HepG2 (cell line): Measurements from ENCODE around the gene GPN1. TPM values are rescaled to one million over a fixed set of nuclear protein-coding genes. Genes with fewer than 3 reads are reported as not detected.

Experiments
- CBX5 ChIP-seq: sonication (generic); formaldehyde crosslinking; IDR thresholded peaks from 2 replicates; pipeline ENCODE4 v1.4.0; 2020; ENCODE audit warnings: missing genetic modification reagents, borderline replicate concordance
- DBP ChIP-seq: sonication (generic); formaldehyde crosslinking; IDR thresholded peaks from 2 replicates; pipeline ENCODE4 v1.4.0; 2020; ENCODE audit warnings: missing genetic modification reagents; ENCODE audit errors: not compliant biosample characterization
- HNF4G ChIP-seq, 2 experiments: sonication (generic) in 1 of 2; formaldehyde crosslinking in 1 of 2; IDR thresholded peaks; 2 replicates each; pipeline versions ENCODE4 v1.4.0 to v1.6.1; 2011 to 2020; ENCODE audit warnings: borderline replicate concordance in 2 of 2, low read depth in 2 of 2, mild to moderate bottlenecking in 2 of 2, low read length in 1 of 2, missing genetic modification reagents in 1 of 2, moderate library complexity in 1 of 2
- JARID2 ChIP-seq: sonication (generic); formaldehyde crosslinking; IDR thresholded peaks from 2 replicates; pipeline ENCODE4 v1.8.1; 2023; ENCODE audit warnings: missing genetic modification reagents, inconsistent platforms; ENCODE audit not compliant: insufficient replicate concordance
- KLF16 ChIP-seq, 2 experiments: sonication (generic) in 1 of 2; formaldehyde crosslinking in 1 of 2; IDR thresholded peaks; 2 replicates each; pipeline versions ENCODE4 v1.6.1 to v1.8.0; 2016 to 2023; ENCODE audit warnings: missing genetic modification reagents in 2 of 2, missing compliant biosample characterization in 1 of 2
- PLSCR1 ChIP-seq: sonication (generic); formaldehyde crosslinking; IDR thresholded peaks from 2 replicates; pipeline ENCODE4 v1.5.0; 2020; ENCODE audit warnings: missing genetic modification reagents, mild to moderate bottlenecking, borderline replicate concordance
- RBM39 ChIP-seq: fragments of 200-400 bp; formaldehyde crosslinking; IDR thresholded peaks from one replicate; pipeline ENCODE4 v1.6.1; 2018; ENCODE audit warnings: antibody characterized with exemption, mild to moderate bottlenecking, low read depth, low read length; ENCODE audit not compliant: poor library complexity, severe bottlenecking
- SAP130 ChIP-seq: IDR thresholded peaks from 2 replicates; pipeline ENCODE4 v1.6.1; 2016; ENCODE audit warnings: low read depth
- ZNF274 ChIP-seq: sonication (generic); formaldehyde crosslinking; IDR thresholded peaks from 2 replicates; pipeline ENCODE4 v1.5.1; 2020; ENCODE audit warnings: mild to moderate bottlenecking, missing genetic modification reagents
- ZNF383 ChIP-seq: sonication (generic); formaldehyde crosslinking; IDR thresholded peaks from 2 replicates; pipeline ENCODE4 v1.4.0; 2020; ENCODE audit warnings: missing genetic modification reagents, mild to moderate bottlenecking, borderline replicate concordance
- ZNF513 ChIP-seq: sonication (generic); formaldehyde crosslinking; conservative IDR thresholded peaks from 2 replicates; pipeline ENCODE4 v1.5.0; 2020; ENCODE audit warnings: missing genetic modification reagents
- ZNF605 ChIP-seq: sonication (generic); formaldehyde crosslinking; IDR thresholded peaks from 2 replicates; pipeline ENCODE4 v1.8.0; 2022; ENCODE audit warnings: mild to moderate bottlenecking, missing genetic modification reagents
- ZNF879 ChIP-seq: sonication (generic); formaldehyde crosslinking; IDR thresholded peaks from 2 replicates; pipeline ENCODE4 v1.8.1; 2023; ENCODE audit warnings: missing genetic modification reagents
- ZSCAN29 ChIP-seq: sonication (generic); formaldehyde crosslinking; conservative IDR thresholded peaks from 2 replicates; pipeline ENCODE4 v1.4.0; 2020; ENCODE audit warnings: mild to moderate bottlenecking, missing genetic modification reagents
- polyA plus RNA-seq, 8 experiments: library from polyadenylated mRNA; depleted of rRNA in 3 of 8; stranded (reverse) in 7 of 8; unstranded in 1 of 8; fragments of >200 nt; fragmentation: Illumina TruSeq in 4 of 8; extraction: Trizol in 4 of 8; gene quantifications; 2 replicates each; pipeline versions ENCODE4 v1.2.1 to v1.2.3, GENCODE V29; 2011 to 2016; ENCODE audit warnings: low read depth in 4 of 8, missing spikeins in 1 of 8, mixed read lengths in 1 of 8; ENCODE audit not compliant: insufficient read depth in 1 of 8
- total RNA-seq, 5 experiments: library from RNA; depleted of rRNA; stranded (reverse); fragments of >200 nt; fragmentation: Illumina TruSeq; extraction: Trizol; gene quantifications; 2 replicates each; pipeline ENCODE4 v1.2.3, GENCODE V29; 2016; ENCODE audit warnings: low read depth in 1 of 5
- TF ChIP-seq, protein P1 (sequence below): sonication (generic); formaldehyde crosslinking; IDR thresholded peaks from 2 replicates; pipeline ENCODE4 v1.5.0; 2020; ENCODE audit warnings: mild to moderate bottlenecking, missing genetic modification reagents, borderline replicate concordance

The GPN1 gene
- total and polyA plus RNA-seq, 2 of the 13 experiments (the other 11 are each of a cell fraction or from before 2014, with no cell fraction given): 54.5 to 62.7 TPM

DNA sequence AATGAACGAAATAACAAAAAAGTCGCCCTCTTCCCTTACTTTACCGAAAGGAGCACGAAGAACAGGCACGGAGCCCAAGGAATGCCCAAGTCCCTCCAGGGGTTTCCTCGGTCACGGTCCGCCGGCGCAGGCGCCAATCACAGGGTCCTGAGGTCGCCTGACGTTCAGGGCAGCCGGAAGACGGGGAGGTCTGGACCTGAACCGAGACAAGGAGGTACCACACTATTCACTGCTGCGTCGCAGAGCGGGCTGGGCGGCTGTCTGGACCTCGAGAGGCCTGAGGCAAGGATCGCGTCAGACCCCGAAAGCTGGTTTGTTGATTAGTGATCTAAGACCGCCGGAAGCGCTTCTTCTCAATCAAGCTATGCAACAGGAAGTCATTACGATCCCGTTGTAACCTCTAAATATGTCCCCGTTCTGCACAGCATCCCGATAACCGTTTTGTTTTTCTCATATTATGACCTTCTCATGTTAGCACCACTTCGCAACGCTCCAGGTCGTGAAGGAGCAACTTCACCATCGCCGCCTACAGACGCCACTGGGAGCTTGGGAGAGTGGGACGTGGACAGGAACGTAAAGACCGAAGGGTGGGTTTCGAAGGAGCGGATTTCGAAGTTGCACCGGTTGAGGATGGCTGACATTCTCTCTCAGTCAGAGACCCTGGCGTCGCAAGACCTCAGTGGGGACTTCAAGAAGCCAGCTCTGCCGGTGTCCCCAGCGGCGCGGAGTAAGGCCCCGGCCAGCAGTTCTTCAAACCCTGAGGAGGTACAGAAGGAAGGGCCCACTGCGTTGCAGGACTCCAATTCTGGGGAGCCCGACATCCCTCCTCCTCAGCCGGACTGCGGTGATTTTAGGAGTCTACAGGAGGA lies 34.7 kb downstream of the GPN1 start, which contains the start of the genes SLC4A1AP and SUPT7L (continued):
- TF ChIP-seq, protein P1, sequence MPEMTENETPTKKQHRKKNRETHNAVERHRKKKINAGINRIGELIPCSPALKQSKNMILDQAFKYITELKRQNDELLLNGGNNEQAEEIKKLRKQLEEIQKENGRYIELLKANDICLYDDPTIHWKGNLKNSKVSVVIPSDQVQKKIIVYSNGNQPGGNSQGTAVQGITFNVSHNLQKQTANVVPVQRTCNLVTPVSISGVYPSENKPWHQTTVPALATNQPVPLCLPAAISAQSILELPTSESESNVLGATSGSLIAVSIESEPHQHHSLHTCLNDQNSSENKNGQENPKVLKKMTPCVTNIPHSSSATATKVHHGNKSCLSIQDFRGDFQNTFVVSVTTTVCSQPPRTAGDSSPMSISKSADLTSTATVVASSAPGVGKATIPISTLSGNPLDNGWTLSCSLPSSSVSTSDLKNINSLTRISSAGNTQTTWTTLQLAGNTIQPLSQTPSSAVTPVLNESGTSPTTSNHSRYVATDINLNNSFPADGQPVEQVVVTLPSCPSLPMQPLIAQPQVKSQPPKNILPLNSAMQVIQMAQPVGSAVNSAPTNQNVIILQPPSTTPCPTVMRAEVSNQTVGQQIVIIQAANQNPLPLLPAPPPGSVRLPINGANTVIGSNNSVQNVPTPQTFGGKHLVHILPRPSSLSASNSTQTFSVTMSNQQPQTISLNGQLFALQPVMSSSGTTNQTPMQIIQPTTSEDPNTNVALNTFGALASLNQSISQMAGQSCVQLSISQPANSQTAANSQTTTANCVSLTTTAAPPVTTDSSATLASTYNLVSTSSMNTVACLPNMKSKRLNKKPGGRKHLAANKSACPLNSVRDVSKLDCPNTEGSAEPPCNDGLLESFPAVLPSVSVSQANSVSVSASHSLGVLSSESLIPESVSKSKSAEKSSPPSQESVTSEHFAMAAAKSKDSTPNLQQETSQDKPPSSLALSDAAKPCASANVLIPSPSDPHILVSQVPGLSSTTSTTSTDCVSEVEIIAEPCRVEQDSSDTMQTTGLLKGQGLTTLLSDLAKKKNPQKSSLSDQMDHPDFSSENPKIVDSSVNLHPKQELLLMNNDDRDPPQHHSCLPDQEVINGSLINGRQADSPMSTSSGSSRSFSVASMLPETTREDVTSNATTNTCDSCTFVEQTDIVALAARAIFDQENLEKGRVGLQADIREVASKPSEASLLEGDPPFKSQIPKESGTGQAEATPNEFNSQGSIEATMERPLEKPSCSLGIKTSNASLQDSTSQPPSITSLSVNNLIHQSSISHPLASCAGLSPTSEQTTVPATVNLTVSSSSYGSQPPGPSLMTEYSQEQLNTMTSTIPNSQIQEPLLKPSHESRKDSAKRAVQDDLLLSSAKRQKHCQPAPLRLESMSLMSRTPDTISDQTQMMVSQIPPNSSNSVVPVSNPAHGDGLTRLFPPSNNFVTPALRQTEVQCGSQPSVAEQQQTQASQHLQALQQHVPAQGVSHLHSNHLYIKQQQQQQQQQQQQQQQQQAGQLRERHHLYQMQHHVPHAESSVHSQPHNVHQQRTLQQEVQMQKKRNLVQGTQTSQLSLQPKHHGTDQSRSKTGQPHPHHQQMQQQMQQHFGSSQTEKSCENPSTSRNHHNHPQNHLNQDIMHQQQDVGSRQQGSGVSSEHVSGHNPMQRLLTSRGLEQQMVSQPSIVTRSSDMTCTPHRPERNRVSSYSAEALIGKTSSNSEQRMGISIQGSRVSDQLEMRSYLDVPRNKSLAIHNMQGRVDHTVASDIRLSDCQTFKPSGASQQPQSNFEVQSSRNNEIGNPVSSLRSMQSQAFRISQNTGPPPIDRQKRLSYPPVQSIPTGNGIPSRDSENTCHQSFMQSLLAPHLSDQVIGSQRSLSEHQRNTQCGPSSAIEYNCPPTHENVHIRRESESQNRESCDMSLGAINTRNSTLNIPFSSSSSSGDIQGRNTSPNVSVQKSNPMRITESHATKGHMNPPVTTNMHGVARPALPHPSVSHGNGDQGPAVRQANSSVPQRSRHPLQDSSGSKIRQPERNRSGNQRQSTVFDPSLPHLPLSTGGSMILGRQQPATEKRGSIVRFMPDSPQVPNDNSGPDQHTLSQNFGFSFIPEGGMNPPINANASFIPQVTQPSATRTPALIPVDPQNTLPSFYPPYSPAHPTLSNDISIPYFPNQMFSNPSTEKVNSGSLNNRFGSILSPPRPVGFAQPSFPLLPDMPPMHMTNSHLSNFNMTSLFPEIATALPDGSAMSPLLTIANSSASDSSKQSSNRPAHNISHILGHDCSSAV (CRISPR knock-in tag): no peak
- TF ChIP-seq ZNF513 (CRISPR knock-in tag): no peak
- TF ChIP-seq ZSCAN29 (CRISPR knock-in tag): peak; percentile 59; the same call in 1 of the 2 replicates
- TF ChIP-seq JARID2 (CRISPR knock-in tag): peak; percentile 43
- no peak for TF ChIP-seq ZNF383
- TF ChIP-seq CBX5: peak; percentile 96
- peak in 1 of 2 experiments; percentile 94; a peak in 2 of 4 replicates for TF ChIP-seq KLF16 (CRISPR knock-in tag; IDR thresholded peaks at IDR 0.05)
- TF ChIP-seq PLSCR1 (CRISPR knock-in tag): no peak; the same call in 1 of the 2 replicates
- peak; percentile 90 for TF ChIP-seq ZNF274 (CRISPR knock-in tag)
- peak; percentile 12; the same call in 1 of the 2 replicates for TF ChIP-seq HNF4G (IDR thresholded peaks at IDR 0.05; ENCODE audit: borderline replicate concordance, low read depth, low read length)
- TF ChIP-seq HNF4G (CRISPR knock-in tag; IDR thresholded peaks at IDR 0.05; ENCODE audit: borderline replicate concordance, low read depth): 0 out of 2 replicates have a peak, but pooled peaks have one; percentile 56
- TF ChIP-seq ZNF605: peak; percentile 81
- peak; percentile 87 for TF ChIP-seq DBP (CRISPR knock-in tag)
- TF ChIP-seq ZNF879 (CRISPR knock-in tag): no peak
- TF ChIP-seq SAP130 (CRISPR knock-in tag): peak; percentile 91; the same call in 1 of the 2 replicates
- peak; percentile 70 for TF ChIP-seq RBM39
